Tibial nerve (tissue), 3 donors: Measurements from ENCODE around the gene ASIC2.

Experiments
- POLR2A ChIP-seq, 2 donors: fragments of 450-650 bp; IDR thresholded peaks; one replicate each; pipeline ENCODE4 v1.6.1; 2017; ENCODE audit warnings: antibody characterized with exemption in 2 of 2, mild to moderate bottlenecking in 2 of 2, moderate library complexity in 2 of 2
- TF ChIP-seq, protein P1 (sequence below), 5 experiments: fragments of 200-600 bp in 3 of 5; fragments of 450-650 bp in 2 of 5; sonication (generic) in 3 of 5; IDR thresholded peaks; one replicate each; pipeline ENCODE4 v1.5.1; 2016 to 2019; ENCODE audit warnings: antibody characterized with exemption in 5 of 5, mild to moderate bottlenecking in 3 of 5, moderate library complexity in 2 of 5

- TF ChIP-seq, protein P1, sequence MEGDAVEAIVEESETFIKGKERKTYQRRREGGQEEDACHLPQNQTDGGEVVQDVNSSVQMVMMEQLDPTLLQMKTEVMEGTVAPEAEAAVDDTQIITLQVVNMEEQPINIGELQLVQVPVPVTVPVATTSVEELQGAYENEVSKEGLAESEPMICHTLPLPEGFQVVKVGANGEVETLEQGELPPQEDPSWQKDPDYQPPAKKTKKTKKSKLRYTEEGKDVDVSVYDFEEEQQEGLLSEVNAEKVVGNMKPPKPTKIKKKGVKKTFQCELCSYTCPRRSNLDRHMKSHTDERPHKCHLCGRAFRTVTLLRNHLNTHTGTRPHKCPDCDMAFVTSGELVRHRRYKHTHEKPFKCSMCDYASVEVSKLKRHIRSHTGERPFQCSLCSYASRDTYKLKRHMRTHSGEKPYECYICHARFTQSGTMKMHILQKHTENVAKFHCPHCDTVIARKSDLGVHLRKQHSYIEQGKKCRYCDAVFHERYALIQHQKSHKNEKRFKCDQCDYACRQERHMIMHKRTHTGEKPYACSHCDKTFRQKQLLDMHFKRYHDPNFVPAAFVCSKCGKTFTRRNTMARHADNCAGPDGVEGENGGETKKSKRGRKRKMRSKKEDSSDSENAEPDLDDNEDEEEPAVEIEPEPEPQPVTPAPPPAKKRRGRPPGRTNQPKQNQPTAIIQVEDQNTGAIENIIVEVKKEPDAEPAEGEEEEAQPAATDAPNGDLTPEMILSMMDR (IDR thresholded peaks at IDR 0.05) = no peak
- no peak for TF ChIP-seq POLR2A (IDR thresholded peaks at IDR 0.05)
These were observed 242.4 kb downstream of the ASIC2 start for GRCh38 chr17:33050611-33051140.
